ENCODE results near the gene LAMA5. TPM values are rescaled to one million over a fixed set of nuclear protein-coding genes. Genes with fewer than 3 reads are reported as not detected.

LAMA5 gene
- polyA plus RNA-seq, 1 donor (not counting 4 experiments of a cell fraction or from before 2014, with no cell fraction given) = 8.7 TPM

DNA sequence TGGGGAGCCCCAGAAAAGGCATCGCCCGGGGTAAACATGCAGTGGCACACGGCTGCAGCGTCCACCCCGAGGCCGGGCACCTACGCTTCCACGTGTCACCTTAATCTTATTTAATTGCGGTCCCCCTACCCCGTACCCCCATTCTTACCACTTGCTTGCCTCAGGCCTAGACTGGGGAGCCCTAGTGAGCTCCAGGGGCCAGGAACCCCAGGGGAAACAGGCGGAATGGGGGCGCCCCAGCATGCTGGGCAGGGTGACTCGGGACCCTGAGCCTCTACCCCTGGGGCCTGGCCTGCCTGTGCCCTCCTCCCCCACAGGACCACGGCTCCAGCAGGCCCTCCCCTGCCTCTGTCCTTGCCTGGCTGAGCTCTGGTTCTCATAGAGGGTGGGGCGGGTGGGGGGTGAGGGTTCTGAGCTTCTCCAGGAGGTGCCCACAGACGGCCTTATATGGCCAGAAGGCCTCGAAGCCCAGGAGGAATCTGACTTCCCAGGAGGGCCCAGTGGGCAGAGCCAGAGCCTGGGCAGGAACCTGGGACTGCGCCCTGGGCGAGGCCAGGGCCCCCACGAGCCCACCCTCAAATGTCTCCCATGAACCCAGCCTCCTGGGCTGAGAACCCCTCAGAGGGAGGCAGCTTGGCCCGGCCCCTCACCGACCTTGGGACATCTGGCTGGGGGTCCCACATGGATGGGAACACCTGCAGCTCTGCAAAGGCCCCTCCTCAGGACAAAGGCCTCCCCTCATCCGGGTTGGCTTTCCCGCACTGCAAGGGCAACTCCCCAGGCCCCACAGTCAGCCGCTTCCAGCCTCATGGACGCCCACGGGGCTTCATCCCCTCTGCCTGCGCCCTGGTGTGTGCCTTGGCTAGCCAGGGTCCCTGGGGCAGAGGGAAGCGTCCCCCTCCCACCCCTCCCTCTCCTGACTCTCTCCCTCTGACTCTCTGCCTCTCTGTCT, 5.2 kb upstream of the LAMA5 start:
- H3K4me2 ChIP-seq (ENCODE audit: control insufficient read depth, extremely low read depth, insufficient read depth, low read depth, low read length) = no peak overlapping the region
- H3K4me3 ChIP-seq (ENCODE audit: control insufficient read depth in 2 of 3, extremely low read depth in 1 of 3, insufficient read depth in 2 of 3, low read depth in 1 of 3, low read length in 3 of 3) = no peak overlapping the region
- H4K20me1 ChIP-seq (ENCODE audit: control insufficient read depth, extremely low read depth, insufficient read depth, low read length) = no peaks in the 10 kb centered on the region
- DNase-seq (ENCODE audit: low read depth, low spot score) (no peak), FAIRE-seq (no peak)
- no peak overlapping the region for H3K27ac ChIP-seq (ENCODE audit: control insufficient read depth, insufficient read depth, low read length)
- TF ChIP-seq, protein P1, sequence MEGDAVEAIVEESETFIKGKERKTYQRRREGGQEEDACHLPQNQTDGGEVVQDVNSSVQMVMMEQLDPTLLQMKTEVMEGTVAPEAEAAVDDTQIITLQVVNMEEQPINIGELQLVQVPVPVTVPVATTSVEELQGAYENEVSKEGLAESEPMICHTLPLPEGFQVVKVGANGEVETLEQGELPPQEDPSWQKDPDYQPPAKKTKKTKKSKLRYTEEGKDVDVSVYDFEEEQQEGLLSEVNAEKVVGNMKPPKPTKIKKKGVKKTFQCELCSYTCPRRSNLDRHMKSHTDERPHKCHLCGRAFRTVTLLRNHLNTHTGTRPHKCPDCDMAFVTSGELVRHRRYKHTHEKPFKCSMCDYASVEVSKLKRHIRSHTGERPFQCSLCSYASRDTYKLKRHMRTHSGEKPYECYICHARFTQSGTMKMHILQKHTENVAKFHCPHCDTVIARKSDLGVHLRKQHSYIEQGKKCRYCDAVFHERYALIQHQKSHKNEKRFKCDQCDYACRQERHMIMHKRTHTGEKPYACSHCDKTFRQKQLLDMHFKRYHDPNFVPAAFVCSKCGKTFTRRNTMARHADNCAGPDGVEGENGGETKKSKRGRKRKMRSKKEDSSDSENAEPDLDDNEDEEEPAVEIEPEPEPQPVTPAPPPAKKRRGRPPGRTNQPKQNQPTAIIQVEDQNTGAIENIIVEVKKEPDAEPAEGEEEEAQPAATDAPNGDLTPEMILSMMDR (optimal IDR thresholded peaks at IDR 0.05 in 1 of 3, IDR thresholded peaks at IDR 0.05 in 1 of 3, conservative IDR thresholded peaks at IDR 0.05 in 1 of 3; ENCODE audit: extremely low read depth in 1 of 3, insufficient read depth in 2 of 3, low read length in 3 of 3) = no peak
- no peak for TF ChIP-seq EZH2 (IDR thresholded peaks at IDR 0.05; ENCODE audit: low read length)
- no peaks in the 10 kb centered on the region for H3K79me2 ChIP-seq (ENCODE audit: control insufficient read depth, insufficient read depth, low read length)
- H3K9ac ChIP-seq (ENCODE audit: control insufficient read depth, extremely low read depth, insufficient read depth, low read length) = no peak overlapping the region
- H3K36me3 ChIP-seq (ENCODE audit: control insufficient read depth in 2 of 2, extremely low read depth in 1 of 2, insufficient read depth in 2 of 2, low read length in 2 of 2) = no peaks in the 10 kb centered on the region
- H2AFZ ChIP-seq (ENCODE audit: control insufficient read depth, low read length) = no peak overlapping the region
- dilution Hi-C loops (cut with MboI; ENCODE audit: extremely low pct_ligation_motif_present, low sequenced_read_pairs) = no loop called here
- no peaks in the 10 kb centered on the region for H3K27me3 ChIP-seq (ENCODE audit: control insufficient read depth, extremely low read depth, insufficient read depth, low read length)
- H3K9me1 ChIP-seq (ENCODE audit: control insufficient read depth, extremely low read depth, insufficient read depth, low read length) = peaks cover under 1% of the 10 kb centered on the region
- H3K4me1 ChIP-seq (ENCODE audit: control insufficient read depth, extremely low read depth, insufficient read depth, low read length) = peaks cover 43% of the 10 kb centered on the region
- no peaks in the 10 kb centered on the region for H3K9me3 ChIP-seq (ENCODE audit: control insufficient read depth, low read depth, low read length)

GRCh38 chr20:62371588-62372041, 4.5 kb upstream of the LAMA5 start:
- Histone ChIP-seq H3K4me2 (ENCODE audit: control insufficient read depth, extremely low read depth, insufficient read depth, low read depth, low read length) (no peak overlapping the region), H4K20me1 (ENCODE audit: control insufficient read depth, extremely low read depth, insufficient read depth, low read length) (no peaks in the 10 kb centered on the region), H3K36me3 (ENCODE audit: control insufficient read depth in 2 of 2, extremely low read depth in 1 of 2, insufficient read depth in 2 of 2, low read length in 2 of 2) (no peaks in the 10 kb centered on the region), H2AFZ (ENCODE audit: control insufficient read depth, low read length) (no peak overlapping the region), H3K9me1 (ENCODE audit: control insufficient read depth, extremely low read depth, insufficient read depth, low read length) (no peaks in the 10 kb centered on the region), H3K27me3 (ENCODE audit: control insufficient read depth, extremely low read depth, insufficient read depth, low read length) (no peaks in the 10 kb centered on the region), H3K79me2 (ENCODE audit: control insufficient read depth, insufficient read depth, low read length) (no peaks in the 10 kb centered on the region), H3K9ac (ENCODE audit: control insufficient read depth, extremely low read depth, insufficient read depth, low read length) (no peak overlapping the region), H3K4me3 (ENCODE audit: control insufficient read depth in 2 of 3, extremely low read depth in 1 of 3, insufficient read depth in 2 of 3, low read depth in 1 of 3, low read length in 3 of 3) (no peak overlapping the region), H3K27ac (ENCODE audit: control insufficient read depth, insufficient read depth, low read length) (no peak overlapping the region), H3K9me3 (ENCODE audit: control insufficient read depth, low read depth, low read length) (no peaks in the 10 kb centered on the region), H3K4me1 (ENCODE audit: control insufficient read depth, extremely low read depth, insufficient read depth, low read length) (peaks cover 36% of the 10 kb centered on the region)
- no peak for FAIRE-seq
- TF ChIP-seq, protein P1 (optimal IDR thresholded peaks at IDR 0.05 in 1 of 3, IDR thresholded peaks at IDR 0.05 in 1 of 3, conservative IDR thresholded peaks at IDR 0.05 in 1 of 3; ENCODE audit: extremely low read depth in 1 of 3, insufficient read depth in 2 of 3, low read length in 3 of 3) = no peak
- no peak for TF ChIP-seq EZH2 (IDR thresholded peaks at IDR 0.05; ENCODE audit: low read length)
- no peak for DNase-seq (ENCODE audit: low read depth, low spot score)
- dilution Hi-C loops (cut with MboI; ENCODE audit: extremely low pct_ligation_motif_present, low sequenced_read_pairs) = no loop called here

All from keratinocyte (primary cell).